ENCODE data around the gene CLCC1. TPM values are rescaled to one million over a fixed set of nuclear protein-coding genes. Genes with fewer than 3 reads are reported as not detected.

Gene CLCC1
- total and polyA plus RNA-seq, 5 donors from 2014 or later = 12.3 to 19.7 (median 14.2) TPM

DNA sequence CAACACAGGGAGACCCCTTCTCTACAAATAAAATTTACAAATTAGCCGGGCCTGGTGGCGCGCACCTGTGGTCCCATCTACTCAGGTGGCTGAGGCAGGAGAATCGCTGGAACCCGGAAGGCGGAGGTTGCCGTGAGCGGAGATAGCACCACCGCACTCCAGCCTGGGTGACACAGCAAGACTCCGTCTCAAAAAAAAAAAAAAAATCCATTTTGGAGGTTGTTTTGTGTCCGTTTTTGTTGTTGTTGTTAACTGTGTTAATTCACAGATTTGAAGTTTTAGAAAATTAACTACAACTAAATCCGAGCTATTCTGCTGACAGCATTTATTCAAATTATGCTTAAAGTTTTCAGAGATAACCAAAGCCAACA is 618 bp downstream of the CLCC1 start:
- DNase-seq (peak in 2 of 3 donors; percentile 19 to 65), ATAC-seq (ENCODE audit: low read depth in 2 of 2) (no peak)
- Histone ChIP-seq H3K36me3 (ENCODE audit: control insufficient read depth, insufficient read depth, low read length) (no peaks in the 10 kb centered on the region), H3K4me1 (ENCODE audit: control insufficient read depth, insufficient read depth, low read length, poor library complexity, severe bottlenecking) (peaks cover 23% of the 10 kb centered on the region), H3K4me3 (ENCODE audit: low read depth, low read length) (peak overlapping the region; percentile 92), H3K9me3 (ENCODE audit: control insufficient read depth in 2 of 2, low read length in 2 of 2) (no peaks in the 10 kb centered on the region), H3K27ac (ENCODE audit: insufficient read depth, low read length, poor library complexity, severe bottlenecking) (peak overlapping the region; percentile 93), H3K27me3 (ENCODE audit: control insufficient read depth, insufficient read depth, low read length) (no peaks in the 10 kb centered on the region)
- peak overlapping the region; percentile 79 to 94 (median 94) for H3K27ac Mint-ChIP-seq
- no peaks in the 10 kb centered on the region for H3K9me3 Mint-ChIP-seq
- H3K36me3 Mint-ChIP-seq = peaks cover 19% of the 10 kb centered on the region
- H3K4me3 Mint-ChIP-seq = peak overlapping the region; percentile 89 to 99 (median 92)
- peaks cover 19 to 53% (median 35%) of the 10 kb centered on the region in 4 donors for H3K4me1 Mint-ChIP-seq
- no peaks in the 10 kb centered on the region for H3K27me3 Mint-ChIP-seq

- H3K36me3 Mint-ChIP-seq = peaks cover 21% of the 10 kb centered on the region
- no peaks in the 10 kb centered on the region for H3K27me3 Mint-ChIP-seq
- ATAC-seq (ENCODE audit: low read depth in 2 of 2) (no peak), DNase-seq (no peak)
- H3K36me3 ChIP-seq (ENCODE audit: control insufficient read depth, insufficient read depth, low read length) = no peaks in the 10 kb centered on the region
- no peaks in the 10 kb centered on the region for H3K27me3 ChIP-seq (ENCODE audit: control insufficient read depth, insufficient read depth, low read length)
- peak overlapping the region; percentile 89 to 99 (median 92) for H3K4me3 Mint-ChIP-seq
- H3K27ac Mint-ChIP-seq = peak overlapping the region; percentile 79 to 94 (median 94)
- peaks cover 31% of the 10 kb centered on the region for H3K4me1 ChIP-seq (ENCODE audit: control insufficient read depth, insufficient read depth, low read length, poor library complexity, severe bottlenecking)
- H3K4me1 Mint-ChIP-seq = peaks cover 27 to 61% (median 40%) of the 10 kb centered on the region in 4 donors
- peak overlapping the region; percentile 93 for H3K27ac ChIP-seq (ENCODE audit: insufficient read depth, low read length, poor library complexity, severe bottlenecking)
- peak overlapping the region; percentile 92 for H3K4me3 ChIP-seq (ENCODE audit: low read depth, low read length)
- no peaks in the 10 kb centered on the region for H3K9me3 Mint-ChIP-seq
- no peaks in the 10 kb centered on the region for H3K9me3 ChIP-seq (ENCODE audit: control insufficient read depth in 2 of 2, low read length in 2 of 2)
Observed at GRCh38 chr1:108961752-108962486, 1.4 kb downstream of the CLCC1 start.

DNA sequence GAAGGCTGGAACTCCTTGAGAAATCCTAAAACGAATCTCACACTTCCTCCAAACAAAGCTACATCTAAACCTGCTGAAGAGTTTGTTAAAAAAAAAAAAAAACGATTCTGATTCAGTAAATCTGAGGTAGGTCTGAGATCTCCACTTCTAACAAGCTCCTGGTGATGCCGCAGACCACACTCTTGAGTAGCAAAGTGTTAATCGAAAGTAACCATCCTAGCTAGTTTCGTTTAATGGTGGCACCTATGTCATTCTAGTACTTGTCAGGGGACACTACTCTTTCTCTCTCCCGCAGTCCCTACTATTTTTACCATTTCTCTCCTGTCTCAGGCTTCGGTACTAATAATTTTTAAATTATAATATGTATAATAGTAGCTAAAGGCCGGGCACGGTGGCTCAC is 2.1 kb downstream of the CLCC1 start:
- peaks cover 37% of the 10 kb centered on the region for H3K4me1 ChIP-seq (ENCODE audit: control insufficient read depth, insufficient read depth, low read length, poor library complexity, severe bottlenecking)
- no peak for ATAC-seq (ENCODE audit: low read depth in 2 of 2)

GRCh38 chr1:108960719-108961118 is 2.6 kb downstream of the CLCC1 start:
- no peak overlapping the region for H3K4me3 ChIP-seq (ENCODE audit: low read depth, low read length)
- no peak for ATAC-seq (ENCODE audit: low read depth in 2 of 2)
- Mint-ChIP-seq H3K9me3 (peaks cover 0 to 2% (median 0%) of the 10 kb centered on the region in 7 donors), H3K27ac (no peak overlapping the region), H3K4me3 (peak overlapping the region in 3 of 4 donors; percentile 9 to 75 (median 67)), H3K27me3 (no peaks in the 10 kb centered on the region), H3K4me1 (peaks cover 32 to 73% (median 51%) of the 10 kb centered on the region in 4 donors), H3K36me3 (peaks cover 26% of the 10 kb centered on the region)
- H3K36me3 ChIP-seq (ENCODE audit: control insufficient read depth, insufficient read depth, low read length) = peaks cover 3% of the 10 kb centered on the region
- no peak for DNase-seq
- no peaks in the 10 kb centered on the region for H3K9me3 ChIP-seq (ENCODE audit: control insufficient read depth in 2 of 2, low read length in 2 of 2)
- peaks cover 39% of the 10 kb centered on the region for H3K4me1 ChIP-seq (ENCODE audit: control insufficient read depth, insufficient read depth, low read length, poor library complexity, severe bottlenecking)
- no peak overlapping the region for H3K27ac ChIP-seq (ENCODE audit: insufficient read depth, low read length, poor library complexity, severe bottlenecking)
- no peaks in the 10 kb centered on the region for H3K27me3 ChIP-seq (ENCODE audit: control insufficient read depth, insufficient read depth, low read length)

More for the DNA sequence above, 2.1 kb downstream of the CLCC1 start:
- Histone ChIP-seq H3K9me3 (ENCODE audit: control insufficient read depth in 2 of 2, low read length in 2 of 2) (no peaks in the 10 kb centered on the region), H3K27ac (ENCODE audit: insufficient read depth, low read length, poor library complexity, severe bottlenecking) (no peak overlapping the region), H3K4me3 (ENCODE audit: low read depth, low read length) (no peak overlapping the region), H3K36me3 (ENCODE audit: control insufficient read depth, insufficient read depth, low read length) (no peaks in the 10 kb centered on the region), H3K27me3 (ENCODE audit: control insufficient read depth, insufficient read depth, low read length) (no peaks in the 10 kb centered on the region)
- H3K27me3 Mint-ChIP-seq = no peaks in the 10 kb centered on the region
- peaks cover 0 to 2% (median 0%) of the 10 kb centered on the region in 7 donors for H3K9me3 Mint-ChIP-seq
- DNase-seq = peak in 2 of 3 donors; percentile 9 to 14
- peaks cover 32 to 68% (median 47%) of the 10 kb centered on the region in 4 donors for H3K4me1 Mint-ChIP-seq
- H3K36me3 Mint-ChIP-seq = peaks cover 21% of the 10 kb centered on the region
- H3K4me3 Mint-ChIP-seq = peak overlapping the region in 3 of 4 donors; percentile 9 to 67 (median 43)
- H3K27ac Mint-ChIP-seq = no peak overlapping the region

- no peak overlapping the region for H3K27ac ChIP-seq (ENCODE audit: insufficient read depth, low read length, poor library complexity, severe bottlenecking)
- H3K4me1 Mint-ChIP-seq = peaks cover 28 to 80% (median 58%) of the 10 kb centered on the region in 4 donors
- H3K4me3 ChIP-seq (ENCODE audit: low read depth, low read length) = no peak overlapping the region
- no peak for DNase-seq
- peak overlapping the region in 3 of 4 donors; percentile 45 to 79 (median 76) for H3K4me3 Mint-ChIP-seq
- H3K27ac Mint-ChIP-seq = peak overlapping the region in 1 of 3 donors; percentile 92
- H3K36me3 ChIP-seq (ENCODE audit: control insufficient read depth, insufficient read depth, low read length) = peaks cover 8% of the 10 kb centered on the region
- peaks cover 47% of the 10 kb centered on the region for H3K36me3 Mint-ChIP-seq
- H3K27me3 ChIP-seq (ENCODE audit: control insufficient read depth, insufficient read depth, low read length) = no peaks in the 10 kb centered on the region
- H3K4me1 ChIP-seq (ENCODE audit: control insufficient read depth, insufficient read depth, low read length, poor library complexity, severe bottlenecking) = peaks cover 32% of the 10 kb centered on the region
- H3K9me3 Mint-ChIP-seq = peaks cover 0 to 3% (median 0%) of the 10 kb centered on the region in 7 donors
- H3K9me3 ChIP-seq (ENCODE audit: control insufficient read depth in 2 of 2, low read length in 2 of 2) = no peaks in the 10 kb centered on the region
- H3K27me3 Mint-ChIP-seq = no peaks in the 10 kb centered on the region
- no peak for ATAC-seq (ENCODE audit: low read depth in 2 of 2)
Observed at GRCh38 chr1:108957888-108958287, 5.4 kb downstream of the CLCC1 start.

- Histone ChIP-seq H3K27ac (ENCODE audit: insufficient read depth, low read length, poor library complexity, severe bottlenecking) (no peak overlapping the region), H3K9me3 (ENCODE audit: control insufficient read depth in 2 of 2, low read length in 2 of 2) (no peaks in the 10 kb centered on the region), H3K36me3 (ENCODE audit: control insufficient read depth, insufficient read depth, low read length) (peaks cover 8% of the 10 kb centered on the region), H3K4me1 (ENCODE audit: control insufficient read depth, insufficient read depth, low read length, poor library complexity, severe bottlenecking) (peaks cover 17% of the 10 kb centered on the region), H3K27me3 (ENCODE audit: control insufficient read depth, insufficient read depth, low read length) (no peaks in the 10 kb centered on the region), H3K4me3 (ENCODE audit: low read depth, low read length) (no peak overlapping the region)
- H3K27ac Mint-ChIP-seq = peak overlapping the region; percentile 9 to 92 (median 84)
- no peaks in the 10 kb centered on the region for H3K27me3 Mint-ChIP-seq
- H3K4me3 Mint-ChIP-seq = peak overlapping the region; percentile 1 to 79 (median 68)
- no peak for DNase-seq
- peaks cover 21 to 62% (median 49%) of the 10 kb centered on the region in 4 donors for H3K4me1 Mint-ChIP-seq
- H3K9me3 Mint-ChIP-seq = peaks cover 0 to 3% (median 0%) of the 10 kb centered on the region in 7 donors
- ATAC-seq (ENCODE audit: low read depth in 2 of 2) = no peak
- peaks cover 46% of the 10 kb centered on the region for H3K36me3 Mint-ChIP-seq
Observed at GRCh38 chr1:108955881-108956280, 7.4 kb downstream of the CLCC1 start.

DNA sequence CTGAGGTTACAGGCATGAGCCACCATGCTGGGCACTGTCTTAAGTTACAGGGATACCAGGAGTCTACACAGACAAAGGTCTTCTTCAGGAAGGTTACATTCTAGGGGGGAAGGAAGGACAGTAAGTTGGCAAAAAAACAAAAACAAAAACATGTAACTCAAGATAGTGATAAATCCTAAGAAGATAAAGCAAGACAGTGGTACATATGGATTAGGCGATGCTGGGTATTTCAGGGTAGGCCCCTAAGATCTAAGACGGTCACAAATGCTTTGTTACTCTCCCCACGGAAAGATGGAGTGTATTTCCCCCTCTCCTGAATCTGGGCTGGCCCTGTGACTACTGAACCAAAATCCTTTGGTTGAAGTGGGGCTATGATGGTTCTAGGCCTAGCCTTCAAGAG is 8.2 kb downstream of the CLCC1 start:
- Mint-ChIP-seq H3K4me1 (peaks cover 16 to 55% (median 42%) of the 10 kb centered on the region in 4 donors), H3K9me3 (peaks cover 0 to 3% (median 0%) of the 10 kb centered on the region in 7 donors), H3K36me3 (peaks cover 38% of the 10 kb centered on the region), H3K27ac (peak overlapping the region in 2 of 3 donors; percentile 22 to 71), H3K27me3 (no peaks in the 10 kb centered on the region), H3K4me3 (peak overlapping the region in 3 of 4 donors; percentile 22 to 42 (median 34))
- H3K27ac ChIP-seq (ENCODE audit: insufficient read depth, low read length, poor library complexity, severe bottlenecking) = no peak overlapping the region
- ATAC-seq (ENCODE audit: low read depth in 2 of 2) (no peak), DNase-seq (no peak)
- H3K9me3 ChIP-seq (ENCODE audit: control insufficient read depth in 2 of 2, low read length in 2 of 2) = no peaks in the 10 kb centered on the region
- H3K4me3 ChIP-seq (ENCODE audit: low read depth, low read length) = no peak overlapping the region
- H3K4me1 ChIP-seq (ENCODE audit: control insufficient read depth, insufficient read depth, low read length, poor library complexity, severe bottlenecking) = peaks cover 17% of the 10 kb centered on the region
- H3K27me3 ChIP-seq (ENCODE audit: control insufficient read depth, insufficient read depth, low read length) = no peaks in the 10 kb centered on the region
- peaks cover 8% of the 10 kb centered on the region for H3K36me3 ChIP-seq (ENCODE audit: control insufficient read depth, insufficient read depth, low read length)
